DMS 273 treated with DMSO at 0.1 percent for 48 hours (cell line): ENCODE results near the gene SOX6.

ENCODE experiments used
- DNase-seq: peaks from one replicate; lab custom pipeline; 2025; lab: John Stamatoyannopoulos, UW

SOX6 gene

GRCh38 chr11:16317712-16318111 is 38.6 kb downstream of the SOX6 start:
- no peak for DNase-seq

- no peak for DNase-seq
These were observed 42.5 kb downstream of the SOX6 start for GRCh38 chr11:16313846-16314245.

GRCh38 chr11:16312233-16312765 is 44.0 kb downstream of the SOX6 start:
- no peak for DNase-seq

- no peak for DNase-seq
These were observed 44.5 kb downstream of the SOX6 start for GRCh38 chr11:16311831-16312230.

GRCh38 chr11:16310943-16311342 is 45.4 kb downstream of the SOX6 start:
- DNase-seq = no peak

- DNase-seq = no peak
These were observed 47.1 kb downstream of the SOX6 start for GRCh38 chr11:16309226-16309625.

GRCh38 chr11:16301462-16301861 is 54.9 kb downstream of the SOX6 start:
- no peak for DNase-seq

GRCh38 chr11:16299884-16300782 is 56.2 kb downstream of the SOX6 start:
- no peak for DNase-seq

GRCh38 chr11:16299390-16299789 is 57.0 kb downstream of the SOX6 start:
- no peak for DNase-seq

GRCh38 chr11:16297332-16297731 is 59.0 kb downstream of the SOX6 start:
- no peak for DNase-seq

- DNase-seq = no peak
These were observed 60.1 kb downstream of the SOX6 start for GRCh38 chr11:16296273-16296672.

- no peak for DNase-seq
These were observed 60.8 kb downstream of the SOX6 start for GRCh38 chr11:16295592-16295991.

GRCh38 chr11:16293204-16293681 is 63.1 kb downstream of the SOX6 start:
- DNase-seq = peak; percentile 9

- DNase-seq = peak; percentile 75
These were observed 64.0 kb downstream of the SOX6 start for GRCh38 chr11:16292167-16292859.

- peak; percentile 6 for DNase-seq
These were observed 64.6 kb downstream of the SOX6 start for GRCh38 chr11:16291729-16292128.

- no peak for DNase-seq
These were observed 66.8 kb downstream of the SOX6 start for GRCh38 chr11:16289541-16289940.

GRCh38 chr11:16287630-16288280 is 68.6 kb downstream of the SOX6 start:
- no peak for DNase-seq

- no peak for DNase-seq
These were observed 70.3 kb downstream of the SOX6 start for GRCh38 chr11:16286095-16286494.

- no peak for DNase-seq
These were observed 76.1 kb downstream of the SOX6 start for GRCh38 chr11:16280256-16280682.

- DNase-seq = no peak
These were observed 76.8 kb downstream of the SOX6 start for GRCh38 chr11:16279524-16279923.

GRCh38 chr11:16278979-16279378 is 77.4 kb downstream of the SOX6 start:
- DNase-seq = no peak

- DNase-seq = no peak
These were observed 78.1 kb downstream of the SOX6 start for GRCh38 chr11:16278273-16278672.
